LNCaP clone FGC (cell line): ENCODE data around the gene COL2A1.

Experiments
- DNase-seq: peaks from one replicate; pipeline ENCODE4 v3.0.0-alpha.2; 2011; ENCODE audit warnings: low read depth
- H3K4me3 ChIP-seq: 2 replicates; pipeline ENCODE4 v1.5.1; 2011; ENCODE audit warnings: mild to moderate bottlenecking, low read depth, low read length, control low read depth
- CTCF ChIP-seq: IDR thresholded peaks from 2 replicates; pipeline ENCODE4 v1.5.1; 2012; ENCODE audit warnings: mild to moderate bottlenecking; ENCODE audit not compliant: control insufficient read depth, insufficient read depth; ENCODE audit errors: extremely low read depth

COL2A1 gene

GRCh38 chr12:47946413-47947323 lies 57.6 kb downstream of the COL2A1 start:
- no peak for TF ChIP-seq CTCF
- no peak overlapping the region for H3K4me3 ChIP-seq
- no peak for DNase-seq

DNA sequence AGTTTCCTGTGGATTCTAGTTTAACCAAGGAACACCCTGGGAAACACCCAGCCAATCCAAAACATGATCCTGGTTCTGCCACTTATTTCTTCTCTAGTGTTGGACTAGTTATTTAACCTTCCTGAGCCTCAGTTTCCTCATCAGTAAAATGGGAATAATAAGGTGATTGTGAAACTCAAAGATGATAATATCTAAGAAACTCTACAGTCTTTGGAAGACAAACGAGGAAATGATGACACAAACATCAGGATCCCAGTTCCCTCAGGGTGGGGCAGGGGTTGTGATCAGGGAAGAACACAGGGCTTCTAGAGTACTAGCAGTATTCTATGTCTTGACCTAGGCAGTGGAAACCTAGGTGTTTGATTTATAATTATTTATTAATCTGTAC lies 58.9 kb downstream of the COL2A1 start:
- TF ChIP-seq CTCF, result no peak
- no peak for DNase-seq
- no peak overlapping the region for H3K4me3 ChIP-seq

GRCh38 chr12:47944685-47945340 lies 59.5 kb downstream of the COL2A1 start:
- DNase-seq, result peak; percentile 45
- no peak overlapping the region for H3K4me3 ChIP-seq
- no peak for TF ChIP-seq CTCF

- no peak overlapping the region for H3K4me3 ChIP-seq
- DNase-seq, result no peak
- no peak for TF ChIP-seq CTCF
Measured at GRCh38 chr12:47943623-47944340, 60.5 kb downstream of the COL2A1 start.

DNA sequence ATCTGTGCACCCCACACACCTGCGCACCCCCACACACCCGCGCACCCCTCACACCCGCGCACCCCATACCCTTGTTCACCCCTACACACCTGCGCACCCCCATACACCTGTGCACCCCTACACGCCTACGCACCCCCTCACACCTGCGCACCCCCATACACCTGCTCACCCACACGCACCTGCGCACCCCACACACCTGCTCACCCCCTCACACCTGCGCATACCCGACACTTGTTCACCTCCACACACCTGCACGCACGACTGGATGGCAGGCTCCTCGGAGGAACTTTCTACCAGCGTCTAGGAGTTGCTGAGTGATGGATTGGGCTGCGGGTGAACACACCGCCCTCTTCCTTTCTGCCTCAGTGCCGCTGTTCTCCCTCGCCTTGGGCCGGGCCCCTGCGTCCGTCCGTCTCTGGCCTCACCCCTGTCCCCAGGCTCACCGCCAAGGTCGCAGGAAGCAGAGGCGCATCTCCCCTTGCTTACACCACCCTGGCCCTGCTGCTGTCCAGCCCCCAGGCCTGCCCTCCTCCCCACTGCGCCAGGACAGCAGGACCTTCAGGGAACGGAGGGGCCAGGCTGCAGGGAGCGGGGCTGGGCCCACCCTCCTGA lies 61.6 kb downstream of the COL2A1 start:
- DNase-seq, result no peak
- H3K4me3 ChIP-seq, result no peak overlapping the region
- no peak for TF ChIP-seq CTCF

DNA sequence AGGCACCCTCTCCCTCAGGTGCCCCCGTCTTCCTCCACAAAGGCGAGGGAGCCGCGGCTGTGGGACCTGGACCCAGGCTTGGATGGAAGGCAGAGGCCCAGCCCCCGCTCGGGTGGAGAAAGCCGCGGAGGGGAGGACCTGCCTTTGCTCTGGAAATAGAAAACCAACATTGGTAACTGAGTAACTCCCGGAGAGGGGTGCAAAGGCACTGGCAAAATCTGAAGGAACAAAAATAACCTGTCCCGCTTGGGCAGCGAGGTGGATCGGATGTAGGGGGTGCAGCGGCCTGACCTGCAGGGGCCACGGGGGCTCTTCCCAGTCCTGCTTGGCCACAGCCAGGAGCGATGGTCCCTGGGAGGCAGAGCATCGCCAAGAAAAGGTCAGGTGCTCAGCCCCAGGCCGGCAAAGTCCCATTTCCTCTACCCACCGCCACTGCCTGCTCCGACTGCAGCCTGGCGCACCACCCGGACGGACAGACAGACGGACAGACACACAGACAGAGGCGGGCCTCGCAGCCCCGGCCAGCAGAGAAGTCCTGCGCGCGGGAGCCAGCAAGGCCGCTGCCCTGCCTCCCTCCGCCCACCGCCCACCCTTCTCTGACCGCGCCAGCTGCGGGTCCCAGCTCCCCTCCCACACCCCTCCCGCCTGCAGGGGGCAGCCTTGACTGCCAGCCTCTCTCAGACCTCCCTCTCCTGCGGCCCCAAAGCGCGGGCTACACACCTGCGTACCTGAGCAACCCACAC lies 62.2 kb downstream of the COL2A1 start:
- TF ChIP-seq CTCF, result 0 out of 2 replicates have a peak, but pooled peaks have one; percentile 4
- no peak overlapping the region for H3K4me3 ChIP-seq
- DNase-seq, result no peak
